Lower leg skin (tissue), 4 donors: ENCODE measurements around the gene ODF2. TPM values are rescaled to one million over a fixed set of nuclear protein-coding genes. Genes with fewer than 3 reads are reported as not detected.

ENCODE experiments used
- DNase-seq, 2 donors: peaks; one replicate each; pipeline ENCODE4 v3.0.0-alpha.2; 2019; ENCODE audit warnings: low spot score in 2 of 2
- H3K4me3 ChIP-seq: fragments of 200-600 bp; sonication (generic); 2 replicates; pipeline ENCODE4 v1.5.1; 2017; ENCODE audit warnings: mild to moderate bottlenecking, low read depth; ENCODE audit not compliant: poor library complexity, severe bottlenecking
- POLR2A ChIP-seq, 2 donors: fragments of 450-650 bp; IDR thresholded peaks; one replicate each; pipeline ENCODE4 v1.6.1; 2016 to 2017; ENCODE audit warnings: antibody characterized with exemption in 2 of 2, mild to moderate bottlenecking in 1 of 2, moderate library complexity in 1 of 2
- whole genome bisulfite sequencing, 2 donors: methylation state at CpG; one replicate each; pipeline ENCODE4 v1.1.5; 2018; 5-methylcytosine and 5-hydroxymethylcytosine counted together
- intact Hi-C: fragments of 100-400 bp; cut with DNase I; formaldehyde crosslinking; loops from one replicate; pipeline ENCODE4 v1.15.0; 2023; ENCODE audit warnings: low total_unique reads
- total RNA-seq, 4 donors: library from RNA; depleted of rRNA; stranded (reverse); fragments of >200 nt; gene quantifications; one replicate each; pipeline ENCODE4 v1.1.0, GENCODE V29; 2016
- TF ChIP-seq, protein P1 (sequence below), 3 donors: fragments of 450-650 bp; IDR thresholded peaks; one replicate each; pipeline ENCODE4 v1.5.1; 2016; ENCODE audit warnings: antibody characterized with exemption in 3 of 3, mild to moderate bottlenecking in 3 of 3, moderate library complexity in 2 of 3

The ODF2 gene
- total RNA-seq, 4 donors from 2014 or later = 15.0 to 22.1 (median 18.0) TPM

DNA sequence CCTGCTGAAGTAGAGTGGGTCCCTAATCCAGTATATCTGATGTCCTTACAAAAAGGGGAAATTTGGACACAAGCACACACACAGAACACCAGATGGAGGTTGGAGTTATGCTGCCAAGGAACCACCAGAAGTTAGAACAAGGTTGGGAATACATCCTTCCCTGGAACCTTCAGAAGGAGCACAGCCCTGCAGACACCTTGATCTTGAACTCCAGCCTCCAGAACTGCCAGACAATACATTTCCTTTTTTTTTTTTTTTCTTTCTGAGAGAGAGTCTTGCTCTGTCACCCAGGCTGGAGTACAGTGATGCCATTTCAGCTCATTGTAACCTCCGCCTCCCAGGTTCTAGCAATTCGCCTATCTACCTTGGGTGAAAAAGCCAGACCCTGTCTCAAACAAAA, 7.1 kb upstream of the ODF2 start:
- TF ChIP-seq, protein P1, sequence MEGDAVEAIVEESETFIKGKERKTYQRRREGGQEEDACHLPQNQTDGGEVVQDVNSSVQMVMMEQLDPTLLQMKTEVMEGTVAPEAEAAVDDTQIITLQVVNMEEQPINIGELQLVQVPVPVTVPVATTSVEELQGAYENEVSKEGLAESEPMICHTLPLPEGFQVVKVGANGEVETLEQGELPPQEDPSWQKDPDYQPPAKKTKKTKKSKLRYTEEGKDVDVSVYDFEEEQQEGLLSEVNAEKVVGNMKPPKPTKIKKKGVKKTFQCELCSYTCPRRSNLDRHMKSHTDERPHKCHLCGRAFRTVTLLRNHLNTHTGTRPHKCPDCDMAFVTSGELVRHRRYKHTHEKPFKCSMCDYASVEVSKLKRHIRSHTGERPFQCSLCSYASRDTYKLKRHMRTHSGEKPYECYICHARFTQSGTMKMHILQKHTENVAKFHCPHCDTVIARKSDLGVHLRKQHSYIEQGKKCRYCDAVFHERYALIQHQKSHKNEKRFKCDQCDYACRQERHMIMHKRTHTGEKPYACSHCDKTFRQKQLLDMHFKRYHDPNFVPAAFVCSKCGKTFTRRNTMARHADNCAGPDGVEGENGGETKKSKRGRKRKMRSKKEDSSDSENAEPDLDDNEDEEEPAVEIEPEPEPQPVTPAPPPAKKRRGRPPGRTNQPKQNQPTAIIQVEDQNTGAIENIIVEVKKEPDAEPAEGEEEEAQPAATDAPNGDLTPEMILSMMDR (IDR thresholded peaks at IDR 0.05) = no peak
- TF ChIP-seq POLR2A (IDR thresholded peaks at IDR 0.05) = no peak
- 93 to 97% methylated on average over 2 of the region's 2 CpGs for WGBS, 2 donors
- intact Hi-C loops = no loop called here
- DNase-seq = no peak
- H3K4me3 ChIP-seq = no peak overlapping the region

GRCh38 chr9:128454991-128455390, 815 bp upstream of the ODF2 start:
- intact Hi-C loops = no loop called here
- WGBS, 2 donors = 83 to 85% methylated on average over 14 of the region's 14 CpGs
- no peak for DNase-seq
- no peak for TF ChIP-seq POLR2A (IDR thresholded peaks at IDR 0.05)
- TF ChIP-seq, protein P1 (IDR thresholded peaks at IDR 0.05) = no peak
- no peak overlapping the region for H3K4me3 ChIP-seq

- DNase-seq = peak; percentile 56 to 92
- peak overlapping the region; percentile 65 for H3K4me3 ChIP-seq
- 0% methylated on average over 40 to 47 of the region's 48 CpGs for WGBS, 2 donors
- intact Hi-C loops = no loop called here
- no peak for TF ChIP-seq POLR2A (IDR thresholded peaks at IDR 0.05)
- TF ChIP-seq, protein P1 (IDR thresholded peaks at IDR 0.05) = no peak
These were observed 831 bp downstream of the ODF2 start for GRCh38 chr9:128456613-128457061.

GRCh38 chr9:128457207-128457606, 1.4 kb downstream of the ODF2 start:
- WGBS, 2 donors = 42 to 43% methylated on average over 14 of the region's 14 CpGs
- TF ChIP-seq, protein P1 (IDR thresholded peaks at IDR 0.05) = no peak
- no peak for TF ChIP-seq POLR2A (IDR thresholded peaks at IDR 0.05)

DNA sequence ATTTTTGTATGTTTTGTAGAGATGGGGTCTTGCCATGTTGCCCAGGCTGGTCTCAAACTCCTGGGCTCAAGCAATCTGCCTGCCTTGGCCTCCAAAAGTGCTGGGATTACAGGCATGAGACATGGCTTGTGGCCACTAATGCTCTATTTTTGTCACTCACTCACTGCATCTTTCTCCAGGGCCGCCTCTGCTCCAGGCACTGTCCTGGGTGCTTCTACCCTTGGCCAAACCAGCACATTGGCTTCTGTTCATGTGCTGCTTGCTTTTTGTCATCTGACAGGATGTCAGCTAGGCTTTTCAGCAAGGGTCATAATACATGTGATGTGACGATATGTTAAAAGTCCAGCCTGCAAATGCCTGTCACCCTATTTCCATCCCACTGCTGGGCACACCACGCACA, 3.2 kb downstream of the ODF2 start:
- no peak overlapping the region for H3K4me3 ChIP-seq
- TF ChIP-seq, protein P1 (IDR thresholded peaks at IDR 0.05) = no peak
- TF ChIP-seq POLR2A (IDR thresholded peaks at IDR 0.05) = no peak
- WGBS, 2 donors = 87 to 90% methylated on average over 3 of the region's 3 CpGs
- no peak for DNase-seq
- intact Hi-C loops = no loop called here

More at GRCh38 chr9:128457207-128457606, 1.4 kb downstream of the ODF2 start:
- intact Hi-C loops = no loop called here
- H3K4me3 ChIP-seq = no peak overlapping the region
- DNase-seq = no peak

GRCh38 chr9:128469070-128469469, 13.3 kb downstream of the ODF2 start:
- intact Hi-C loops = no loop called here
- DNase-seq = no peak
- no peak overlapping the region for H3K4me3 ChIP-seq
- TF ChIP-seq, protein P1 (IDR thresholded peaks at IDR 0.05) = no peak
- no peak for TF ChIP-seq POLR2A (IDR thresholded peaks at IDR 0.05)
- WGBS, 2 donors = 89% methylated on average over 7 of the region's 7 CpGs
